ENCODE results near the gene MSX2. TPM values are rescaled to one million over a fixed set of nuclear protein-coding genes. Genes with fewer than 3 reads are reported as not detected.
"Not testable (repeated sequence)": the region's sequence is repeated elsewhere in the genome, so short reads cannot be mapped to it uniquely, and the experiment has no call there.

The MSX2 gene
- total RNA-seq, 1 donor from 2014 or later: 9.8 TPM

- no peak for DNase-seq (ENCODE audit: low read depth)
Observed at GRCh38 chr5:174733091-174733690, 8.8 kb downstream of the MSX2 start.

GRCh38 chr5:174733836-174734235, 9.5 kb downstream of the MSX2 start:
- DNase-seq (ENCODE audit: low read depth): no peak

DNA sequence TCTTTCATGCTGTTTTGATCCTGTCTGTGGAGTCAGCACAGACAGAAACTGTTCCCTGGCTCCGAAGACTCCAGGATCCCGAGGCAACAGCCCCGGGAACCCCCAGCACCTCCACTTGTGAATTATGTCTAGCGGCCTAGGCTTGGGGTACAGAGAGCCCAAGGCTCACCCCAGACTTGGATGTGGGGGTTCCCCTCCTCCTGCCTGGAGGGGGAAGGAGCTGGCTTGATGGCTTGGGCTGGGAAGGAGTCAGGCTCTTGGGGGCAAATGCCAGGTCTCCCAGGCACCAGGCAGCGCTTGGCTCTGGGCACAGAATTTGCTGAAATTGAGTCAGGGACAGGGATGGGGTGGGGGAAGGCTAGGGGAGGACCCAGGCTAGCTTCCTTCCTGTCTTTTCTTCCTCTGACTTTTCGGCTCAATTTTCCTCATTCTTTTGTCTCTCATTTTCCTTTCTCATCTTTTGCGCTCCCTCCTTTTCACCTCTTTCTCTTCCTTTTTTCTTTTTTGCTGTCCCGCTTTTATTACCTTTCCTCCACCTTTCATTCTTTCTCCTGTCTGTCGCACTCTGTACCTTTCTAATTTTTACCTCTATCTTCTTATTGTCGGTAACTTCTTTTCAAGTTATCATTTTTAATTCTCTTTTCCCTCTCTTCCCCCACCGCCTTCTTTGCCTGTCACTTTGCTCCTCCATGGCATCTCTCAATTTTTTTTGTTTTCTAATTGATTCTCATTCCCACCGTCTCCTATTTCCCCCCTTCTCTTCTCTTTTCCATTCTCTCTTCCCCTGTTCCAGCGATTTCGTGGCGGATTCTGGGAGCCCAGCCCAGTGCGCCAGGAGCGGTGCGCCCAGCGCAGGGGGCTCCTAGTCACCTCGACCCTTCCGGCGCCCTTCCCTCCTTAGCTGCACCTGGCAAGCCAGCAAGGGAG, 10.5 kb downstream of the MSX2 start:
- DNase-seq (ENCODE audit: low read depth): no peak

GRCh38 chr5:174735498-174736330, 11.3 kb downstream of the MSX2 start:
- DNase-seq (ENCODE audit: low read depth): no peak

GRCh38 chr5:174736331-174736721, 11.9 kb downstream of the MSX2 start:
- peak; percentile 52 for DNase-seq (ENCODE audit: low read depth)

GRCh38 chr5:174736777-174737176, 12.4 kb downstream of the MSX2 start:
- DNase-seq (ENCODE audit: low read depth): no peak

- peak; percentile 89 for DNase-seq (ENCODE audit: low read depth)
Observed at GRCh38 chr5:174737330-174737729, 12.9 kb downstream of the MSX2 start.

DNA sequence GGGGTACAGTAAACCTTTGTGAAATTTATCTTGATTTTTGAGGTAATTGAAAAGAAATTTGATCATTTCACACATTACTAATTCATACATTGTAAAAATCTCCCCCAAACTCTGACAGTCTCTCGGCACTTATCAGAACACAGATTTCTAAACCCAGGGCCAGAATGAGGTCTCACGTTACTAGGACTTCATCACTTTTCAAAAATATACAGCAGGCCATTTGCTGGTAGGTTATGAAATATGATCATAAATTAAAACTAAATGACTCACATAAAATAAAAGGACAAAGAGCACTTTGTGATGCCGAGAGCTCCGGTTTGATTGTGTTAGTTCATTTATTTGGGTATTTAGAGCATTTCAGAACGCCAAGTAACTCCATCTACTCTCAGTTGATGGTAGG, 17.0 kb downstream of the MSX2 start:
- DNase-seq (ENCODE audit: low read depth): peak; percentile 33

DNA sequence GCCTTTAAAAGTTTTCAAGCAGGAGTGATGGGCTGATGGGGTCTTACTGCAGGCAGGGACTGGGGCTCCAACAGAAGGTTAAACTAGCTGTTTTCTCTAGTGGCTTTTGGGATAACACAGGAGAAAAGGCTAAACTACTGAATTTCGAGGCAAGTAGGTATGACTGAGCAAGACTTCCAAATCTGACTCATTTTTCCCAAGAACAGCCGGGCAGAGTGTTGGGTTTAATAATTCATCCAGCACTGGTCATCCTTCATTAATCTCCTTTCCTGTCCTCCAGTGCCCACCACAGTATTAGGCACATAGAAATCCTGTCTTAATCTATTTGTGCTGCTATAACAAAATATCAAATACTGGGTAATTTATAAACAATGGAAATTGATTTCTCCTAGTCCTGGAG, 20.5 kb downstream of the MSX2 start:
- DNase-seq (ENCODE audit: low read depth): no peak

DNA sequence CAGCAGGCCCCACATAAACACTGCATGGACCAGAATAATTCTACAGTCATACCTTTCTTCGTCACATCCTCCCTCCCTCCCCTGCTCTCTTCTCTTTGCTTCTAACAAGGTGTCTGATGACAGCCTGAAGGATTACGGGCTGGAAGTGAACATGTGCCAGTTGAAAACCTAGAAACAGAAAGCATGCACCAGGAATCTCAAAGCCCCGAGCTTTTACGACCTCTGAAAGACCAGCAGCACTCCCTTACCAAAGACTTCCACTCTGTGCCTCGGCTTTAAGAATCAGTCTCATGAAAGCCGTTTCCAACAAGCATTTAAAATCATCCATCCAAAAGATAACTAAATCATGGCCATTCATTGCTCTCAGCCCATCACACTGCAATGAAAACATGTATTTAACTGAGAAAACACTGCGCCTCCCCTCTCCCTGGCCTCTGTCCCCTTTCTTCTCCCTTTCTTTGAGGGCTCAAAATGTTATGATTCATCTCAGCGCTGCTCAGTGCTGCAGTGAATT, 21.3 kb downstream of the MSX2 start:
- DNase-seq (ENCODE audit: low read depth): no peak

DNA sequence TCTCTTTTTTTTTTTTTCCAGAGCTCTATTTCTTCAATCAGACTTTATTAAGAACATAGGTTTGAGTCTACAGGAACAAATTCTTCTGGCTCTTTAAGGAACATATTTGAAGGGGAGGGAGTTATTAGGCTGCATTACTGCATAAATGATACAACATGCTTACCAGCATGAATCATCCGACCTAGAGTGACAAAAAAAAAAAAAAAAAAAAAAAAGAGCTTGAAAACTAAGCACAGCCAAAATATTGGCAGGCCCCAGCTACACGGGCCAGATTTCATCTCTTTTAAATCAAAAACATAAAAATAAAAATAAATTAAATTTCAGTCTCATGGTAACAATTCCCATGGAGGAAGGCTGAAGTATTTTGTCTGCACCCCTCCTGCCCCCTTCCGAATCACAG, 26.3 kb downstream of the MSX2 start:
- DNase-seq (ENCODE audit: low read depth): peak; percentile 20

DNA sequence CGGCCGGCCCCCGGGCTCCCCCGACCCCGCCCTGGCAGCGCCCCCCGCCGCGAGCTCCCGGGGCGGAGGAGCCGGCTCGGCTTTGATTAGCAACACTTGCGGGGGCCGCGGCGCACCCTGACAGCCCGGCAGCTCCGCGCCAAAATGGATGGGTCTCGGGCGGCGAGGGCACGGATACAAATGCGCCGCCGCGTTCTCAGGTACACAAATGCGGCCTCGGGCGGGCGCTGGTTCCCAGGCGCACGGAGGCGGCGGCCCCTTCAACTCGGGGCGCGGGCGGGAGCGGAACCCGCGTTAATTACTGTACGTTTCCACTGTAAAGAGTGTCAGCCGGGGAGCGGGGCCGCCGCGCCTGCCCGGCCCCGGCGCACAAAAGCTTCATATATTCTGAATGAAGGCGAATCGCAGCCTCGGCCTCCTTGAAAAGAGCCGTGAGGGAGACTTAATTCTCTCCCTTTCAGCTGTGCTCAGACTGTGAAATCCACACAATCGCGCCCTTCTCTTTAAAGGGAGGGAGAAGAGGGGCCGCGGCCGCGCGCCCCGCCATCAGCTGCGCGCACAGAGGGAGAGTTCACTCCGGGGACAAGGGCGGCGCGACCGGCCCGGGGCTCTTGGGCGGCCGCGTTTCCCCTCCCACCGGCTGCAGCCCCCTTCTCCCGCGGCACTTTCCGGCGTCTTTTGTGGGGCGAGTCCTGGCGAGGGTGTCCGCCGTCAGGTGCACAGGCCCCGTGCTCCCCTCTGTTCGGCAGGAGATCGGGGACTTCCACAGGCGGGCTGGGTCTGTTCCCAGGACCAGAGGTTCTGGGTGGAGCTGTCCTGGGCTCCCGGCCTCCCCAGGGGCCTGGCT, 27.0 kb downstream of the MSX2 start:
- DNase-seq (ENCODE audit: low read depth): peak; percentile 31

- no peak for DNase-seq (ENCODE audit: low read depth)
Observed at GRCh38 chr5:174752121-174752520, 27.7 kb downstream of the MSX2 start.

- DNase-seq (ENCODE audit: low read depth): peak; percentile 57
Observed at GRCh38 chr5:174755106-174755505, 30.7 kb downstream of the MSX2 start.

- DNase-seq (ENCODE audit: low read depth): peak; percentile 40
Observed at GRCh38 chr5:174759091-174759490, 34.7 kb downstream of the MSX2 start.

DNA sequence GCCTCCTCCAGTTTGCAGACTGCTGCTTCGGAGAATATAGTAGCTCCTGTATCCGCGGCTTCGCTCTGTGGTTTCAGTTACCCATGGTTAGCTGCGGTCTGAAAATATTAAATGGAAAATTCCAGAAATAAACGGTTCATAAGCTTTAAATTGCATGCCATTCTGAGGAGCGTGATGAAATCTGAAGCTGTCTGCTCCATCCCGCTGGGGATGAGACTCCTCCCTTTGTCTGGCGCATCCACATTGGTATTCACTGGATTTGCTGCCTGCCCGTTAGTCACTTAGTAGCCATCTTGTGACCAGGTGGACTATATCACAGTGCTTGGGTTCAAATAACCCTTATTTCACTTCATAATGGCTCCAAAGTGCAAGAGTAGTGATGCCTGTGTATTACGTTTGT, 36.3 kb downstream of the MSX2 start:
- peak; percentile 72 for DNase-seq (ENCODE audit: low read depth)

DNA sequence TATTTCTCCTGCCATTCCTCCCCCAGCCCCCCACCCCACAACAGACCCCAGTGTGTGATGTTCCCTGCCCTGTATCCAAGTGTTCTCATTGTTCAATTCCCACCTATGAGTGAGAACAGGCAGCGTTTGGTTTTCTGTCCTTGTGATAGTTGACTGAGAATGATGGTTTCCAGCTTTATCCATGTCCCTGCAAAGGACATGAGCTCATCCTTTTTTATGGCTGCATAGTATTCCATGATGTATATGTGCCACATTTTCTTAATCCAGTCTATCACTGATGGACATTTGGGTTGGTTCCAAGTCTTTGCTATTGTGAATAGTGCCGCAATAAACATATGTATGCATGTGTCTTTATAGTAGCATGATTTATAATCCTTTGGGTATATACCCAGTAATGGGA, 37.0 kb downstream of the MSX2 start:
- DNase-seq (ENCODE audit: low read depth): not testable (repeated sequence)

- no peak for DNase-seq (ENCODE audit: low read depth)
Observed at GRCh38 chr5:174764309-174764708, 39.9 kb downstream of the MSX2 start.

DNA sequence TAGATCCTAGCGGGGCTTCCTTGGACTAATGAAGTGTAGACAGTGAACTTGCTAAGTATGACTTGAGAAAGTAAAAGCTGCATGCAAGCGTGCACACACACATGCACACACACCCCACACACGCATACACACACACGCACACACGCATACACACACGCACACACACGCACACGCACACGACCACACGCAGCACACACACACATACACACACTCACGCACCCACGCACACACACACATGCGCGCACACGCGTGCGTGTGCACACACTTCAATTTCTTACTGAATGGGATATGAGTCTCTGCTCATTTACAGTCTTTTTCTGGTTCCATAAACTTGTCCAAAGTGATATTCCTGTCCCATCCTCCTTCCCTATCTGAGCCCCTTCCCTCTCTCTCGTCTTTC, 41.2 kb downstream of the MSX2 start:
- no peak for DNase-seq (ENCODE audit: low read depth)

GRCh38 chr5:174767670-174768069, 43.3 kb downstream of the MSX2 start:
- DNase-seq (ENCODE audit: low read depth): no peak

- DNase-seq (ENCODE audit: low read depth): no peak
Observed at GRCh38 chr5:174769005-174769404, 44.6 kb downstream of the MSX2 start.

Data from myocyte (in vitro differentiated cells).